ENCODE results near the gene IL1RAPL1.

GRCh38 chrX:29455702-29456101 lies 868.5 kb downstream of the IL1RAPL1 start:
- TF ChIP-seq EZH2 (IDR thresholded peaks at IDR 0.05; ENCODE audit: low read length, missing control alignments) (no peak), CTCF (conservative IDR thresholded peaks at IDR 0.05 in 1 of 2, IDR thresholded peaks at IDR 0.05 in 1 of 2; ENCODE audit: low read depth in 1 of 2, low read length in 2 of 2) (no peak)

Measured in fibroblast of lung (primary cell).